B cell (primary cell): ENCODE results near the gene VTI1A. TPM values are rescaled to one million over a fixed set of nuclear protein-coding genes. Genes with fewer than 3 reads are reported as not detected.

Experiments used
- ATAC-seq: fragments of 200-7000 bp; cut with Tn5 transposase; one replicate; pipeline ENCODE4 v1.10.0; 2021; ENCODE audit warnings: low read depth, mild to moderate bottlenecking, moderate number of reproducible peaks, moderate library complexity
- CTCF ChIA-PET: fragments of 350-600 bp; sonication (Branson Sonifier 250); formaldehyde crosslinking; loops from one replicate; lab custom pipeline; 2021; ENCODE audit warnings: antibody characterized with exemption, inconsistent platforms; lab: Charles Lee
- POLR2A ChIA-PET: fragments of 350-600 bp; sonication (Branson Sonifier 250); formaldehyde crosslinking; loops from one replicate; lab custom pipeline; 2021; ENCODE audit warnings: antibody characterized with exemption; lab: Charles Lee
- DNase-seq: peaks from one replicate; pipeline ENCODE4 v3.0.0; 2013
- H2AFZ ChIP-seq: 2 replicates; pipeline ENCODE4 v1.6.1; 2012; ENCODE audit warnings: mild to moderate bottlenecking, low read depth, low read length; ENCODE audit not compliant: insufficient read depth, poor library complexity, severe bottlenecking
- H3K27ac ChIP-seq, 2 donors: 1 replicate in 1 of 2; 2 replicates in 1 of 2; pipeline ENCODE4 v1.5.1; 2012 to 2013; ENCODE audit warnings: low read length in 2 of 2, mild to moderate bottlenecking in 2 of 2, moderate library complexity in 1 of 2
- H3K27me3 ChIP-seq, 4 experiments: fragments of 200-600 bp in 1 of 4; sonication (generic) in 1 of 4; replicated peaks in 1 of 4; 1 replicate in 2 of 4; 2 replicates in 2 of 4; pipeline versions ENCODE4 v1.6.1 to v1.7.0; 2013 to 2016; ENCODE audit warnings: low read length in 3 of 4, mild to moderate bottlenecking in 2 of 4, mixed read lengths in 1 of 4, moderate library complexity in 1 of 4; ENCODE audit not compliant: insufficient read depth in 4 of 4, control insufficient read depth in 3 of 4; ENCODE audit errors: control extremely low read depth in 1 of 4
- H3K36me3 ChIP-seq, 2 experiments: replicated peaks in 1 of 2; 1 replicate in 1 of 2; 2 replicates in 1 of 2; pipeline versions ENCODE4 v1.6.1 to v1.7.1; 2013; ENCODE audit warnings: low read length in 1 of 2; ENCODE audit not compliant: insufficient read depth in 2 of 2, control insufficient read depth in 1 of 2; ENCODE audit errors: control extremely low read depth in 1 of 2, extremely low read depth in 1 of 2
- H3K4me1 ChIP-seq, 2 donors: fragments of 200-600 bp in 1 of 2; sonication (generic) in 1 of 2; 1 replicate in 1 of 2; 2 replicates in 1 of 2; pipeline versions ENCODE4 v1.5.1 to v1.6.1; 2013 to 2017; ENCODE audit warnings: low read length in 2 of 2; ENCODE audit not compliant: control insufficient read depth in 2 of 2, insufficient read depth in 2 of 2
- H3K4me2 ChIP-seq: replicated peaks from 2 replicates; pipeline ENCODE3; 2012; ENCODE audit warnings: mild to moderate bottlenecking, low read depth, low read length; ENCODE audit not compliant: poor library complexity, severe bottlenecking
- H3K4me3 ChIP-seq, 5 experiments: fragments of 200-600 bp in 1 of 5; sonication (generic) in 1 of 5; 1 replicate in 3 of 5; 2 replicates in 2 of 5; pipeline versions ENCODE4 v1.5.1 to v1.7.0; 2011 to 2016; ENCODE audit warnings: low read length in 4 of 5, mild to moderate bottlenecking in 4 of 5, low read depth in 2 of 5, control low read depth in 1 of 5, moderate library complexity in 1 of 5; ENCODE audit not compliant: insufficient read depth in 1 of 5; ENCODE audit errors: control extremely low read depth in 1 of 5, extremely low read depth in 1 of 5
- H3K79me2 ChIP-seq: fragments of 200-600 bp; sonication (generic); one replicate; pipeline ENCODE4 v1.6.0; 2016; ENCODE audit warnings: low read length; ENCODE audit not compliant: control insufficient read depth, insufficient read depth
- H3K9ac ChIP-seq: fragments of 200-600 bp; sonication (generic); 2 replicates; pipeline ENCODE4 v1.6.1; 2017; ENCODE audit warnings: mild to moderate bottlenecking, low read length, moderate library complexity
- H3K9me3 ChIP-seq, 3 donors: one replicate each; pipeline versions ENCODE4 v1.6.1 to v1.7.1; 2013; ENCODE audit warnings: low read length in 2 of 3; ENCODE audit not compliant: control insufficient read depth in 2 of 3, insufficient read depth in 1 of 3; ENCODE audit errors: control extremely low read depth in 1 of 3
- H4K20me1 ChIP-seq: 2 replicates; pipeline ENCODE4 v1.6.0; 2012; ENCODE audit warnings: mild to moderate bottlenecking, low read length; ENCODE audit not compliant: insufficient read depth, control insufficient read depth, poor library complexity, severe bottlenecking
- H3K27ac Mint-ChIP-seq: one replicate; pipeline ENCODE4 v1.8.0; 2021; ENCODE audit warnings: mixed read lengths
- H3K27me3 Mint-ChIP-seq: one replicate; pipeline ENCODE4 v1.8.0; 2021; ENCODE audit warnings: mixed read lengths
- H3K4me1 Mint-ChIP-seq: one replicate; pipeline ENCODE4 v1.8.0; 2021; ENCODE audit warnings: mixed read lengths
- H3K4me3 Mint-ChIP-seq: one replicate; pipeline ENCODE4 v1.8.0; 2021; ENCODE audit warnings: mixed read lengths
- H3K9me3 Mint-ChIP-seq: one replicate; pipeline ENCODE4 v1.8.0; 2022; ENCODE audit warnings: mixed read lengths; ENCODE audit not compliant: insufficient read depth
- CTCF ChIP-seq: fragments of 200-600 bp; IDR thresholded peaks from one replicate; pipeline ENCODE4 v1.8.0; 2022; ENCODE audit warnings: antibody characterized with exemption, mild to moderate bottlenecking
- EZH2 ChIP-seq: IDR thresholded peaks from 2 replicates; pipeline ENCODE4 v1.6.1; 2012; ENCODE audit warnings: borderline replicate concordance, low read depth, mild to moderate bottlenecking, moderate library complexity, low read length; ENCODE audit not compliant: insufficient read depth, poor library complexity, severe bottlenecking
- WGBS: methylation state at CpG from one replicate; pipeline ENCODE4 v1.1.5; 2013; ENCODE audit warnings: missing lambda C conversion rate; ENCODE audit not compliant: insufficient coverage; 5-methylcytosine and 5-hydroxymethylcytosine counted together
- intact Hi-C: fragments of 100-400 bp; cut with micrococcal nuclease; formaldehyde crosslinking; loops from one replicate; pipeline ENCODE4 v1.10.0; 2022
- polyA plus RNA-seq: library from polyadenylated mRNA; depleted of rRNA; stranded (reverse); fragments of >200 nt; gene quantifications from 2 replicates; pipeline ENCODE4 v1.2.3, GENCODE V29; 2012
- total RNA-seq, 2 donors: library from RNA; stranded (reverse); fragments of 120-200 nt in 1 of 2; gene quantifications; 1 replicate in 1 of 2; 2 replicates in 1 of 2; pipeline versions ENCODE4 v1.2.3 to v1.2.4, GENCODE V29; 2013 to 2022

The VTI1A gene
- total and polyA plus RNA-seq, 2 donors (not counting 1 experiment from before 2014, with no cell fraction given), result 20.0 to 84.1 TPM

- Histone ChIP-seq H3K27me3 (no peaks in the 10 kb centered on the region), H3K79me2 (no peaks in the 10 kb centered on the region), H3K4me1 (no peaks in the 10 kb centered on the region), H3K4me2 (no peak overlapping the region), H2AFZ (no peak overlapping the region), H3K4me3 (no peak overlapping the region), H4K20me1 (no peaks in the 10 kb centered on the region), H3K9me3 (peaks cover 0 to 7% (median 3%) of the 10 kb centered on the region in 3 donors), H3K27ac (no peak overlapping the region), H3K36me3 (peaks cover 0 to under 1% of the 10 kb centered on the region in 2 experiments), H3K9ac (no peak overlapping the region)
- intact Hi-C loops, result no loop called here
- no peak for DNase-seq
- no peaks in the 10 kb centered on the region for H3K27me3 Mint-ChIP-seq
- WGBS, result 98% methylated on average over 5 of the region's 6 CpGs
- H3K4me3 Mint-ChIP-seq, result no peak overlapping the region
- ATAC-seq, result no peak
- TF ChIP-seq CTCF (no peak), EZH2 (no peak)
- peaks cover 7% of the 10 kb centered on the region for H3K9me3 Mint-ChIP-seq
- CTCF ChIA-PET, result interaction anchor here (0.5 kb wide), 1 partner anchor 30 kb away, joined by 3 read pairs; no protein-coding TSS in a partner anchor
- H3K4me1 Mint-ChIP-seq, result no peaks in the 10 kb centered on the region
- H3K27ac Mint-ChIP-seq, result no peak overlapping the region
- POLR2A ChIA-PET, result no interaction called here
Measured at GRCh38 chr10:112614072-112614471, 167.1 kb downstream of the VTI1A start.

GRCh38 chr10:112614586-112614985 lies 167.6 kb downstream of the VTI1A start:
- Histone ChIP-seq H3K9ac (no peak overlapping the region), H3K4me3 (no peak overlapping the region), H3K9me3 (peaks cover 0 to 7% (median 3%) of the 10 kb centered on the region in 3 donors), H3K27ac (no peak overlapping the region), H4K20me1 (no peaks in the 10 kb centered on the region), H3K4me2 (no peak overlapping the region), H3K27me3 (no peaks in the 10 kb centered on the region), H2AFZ (no peak overlapping the region), H3K79me2 (no peaks in the 10 kb centered on the region), H3K4me1 (no peaks in the 10 kb centered on the region), H3K36me3 (peaks cover 0 to 2% of the 10 kb centered on the region in 2 experiments)
- POLR2A ChIA-PET, result no interaction called here
- Mint-ChIP-seq H3K27ac (no peak overlapping the region), H3K4me1 (no peaks in the 10 kb centered on the region), H3K27me3 (no peaks in the 10 kb centered on the region), H3K9me3 (peaks cover 7% of the 10 kb centered on the region), H3K4me3 (no peak overlapping the region)
- no peak for TF ChIP-seq EZH2
- intact Hi-C loops, result no loop called here
- no peak for DNase-seq
- ATAC-seq, result no peak
- CTCF ChIA-PET, result interaction anchor here (0.5 kb wide), 1 partner anchor 29 kb away, joined by 3 read pairs; no protein-coding TSS in a partner anchor
- no CpG with 5 or more reads among the region's 1 CpG for WGBS
